ENCODE data around the gene DLG5.
A peak's percentile ranks its signal among the peaks of the same experiment; 100 is the strongest.

DLG5 gene

GRCh38 chr10:77961668-77962067 lies 35.1 kb upstream of the DLG5 start:
- peaks cover 7% of the 10 kb centered on the region; the same call in 1 of the 2 replicates for H3K9me3 ChIP-seq (ENCODE audit: control insufficient read depth, insufficient read depth, low read length)
- no peaks in the 10 kb centered on the region for H3K36me3 ChIP-seq (ENCODE audit: insufficient read depth, low read length)
- no peak overlapping the region for H3K9ac ChIP-seq (ENCODE audit: low read depth, low read length)
- H3K4me1 ChIP-seq (ENCODE audit: insufficient read depth, low read length) = no peaks in the 10 kb centered on the region; the same call in 1 of the 2 replicates

- Histone ChIP-seq H3K9ac (ENCODE audit: low read depth, low read length) (no peak overlapping the region), H3K4me1 (ENCODE audit: insufficient read depth, low read length) (no peaks in the 10 kb centered on the region; the same call in 1 of the 2 replicates), H3K9me3 (ENCODE audit: control insufficient read depth, insufficient read depth, low read length) (peaks cover 7% of the 10 kb centered on the region; the same call in 1 of the 2 replicates), H3K36me3 (ENCODE audit: insufficient read depth, low read length) (no peaks in the 10 kb centered on the region)
Measured at GRCh38 chr10:77960829-77961329, 34.3 kb upstream of the DLG5 start.

GRCh38 chr10:77959887-77960455 lies 33.4 kb upstream of the DLG5 start:
- H3K9me3 ChIP-seq (ENCODE audit: control insufficient read depth, insufficient read depth, low read length) = peaks cover 7% of the 10 kb centered on the region; the same call in 1 of the 2 replicates
- H3K9ac ChIP-seq (ENCODE audit: low read depth, low read length) = no peak overlapping the region
- no peaks in the 10 kb centered on the region; the same call in 1 of the 2 replicates for H3K4me1 ChIP-seq (ENCODE audit: insufficient read depth, low read length)
- H3K36me3 ChIP-seq (ENCODE audit: insufficient read depth, low read length) = no peaks in the 10 kb centered on the region

GRCh38 chr10:77959384-77959783 lies 32.8 kb upstream of the DLG5 start:
- Histone ChIP-seq H3K36me3 (ENCODE audit: insufficient read depth, low read length) (no peaks in the 10 kb centered on the region), H3K9me3 (ENCODE audit: control insufficient read depth, insufficient read depth, low read length) (peaks cover 7% of the 10 kb centered on the region; the same call in 1 of the 2 replicates), H3K9ac (ENCODE audit: low read depth, low read length) (no peak overlapping the region)

GRCh38 chr10:77955136-77955535 lies 28.6 kb upstream of the DLG5 start:
- Histone ChIP-seq H3K9me3 (ENCODE audit: control insufficient read depth, insufficient read depth, low read length) (peaks cover 17% of the 10 kb centered on the region), H3K9ac (ENCODE audit: low read depth, low read length) (no peak overlapping the region), H3K36me3 (ENCODE audit: insufficient read depth, low read length) (no peaks in the 10 kb centered on the region), H3K4me1 (ENCODE audit: insufficient read depth, low read length) (peaks cover 1% of the 10 kb centered on the region; the same call in 1 of the 2 replicates)

More at GRCh38 chr10:77959384-77959783, 32.8 kb upstream of the DLG5 start:
- H3K4me1 ChIP-seq (ENCODE audit: insufficient read depth, low read length) = no peaks in the 10 kb centered on the region; the same call in 1 of the 2 replicates

GRCh38 chr10:77949167-77949566 lies 22.6 kb upstream of the DLG5 start:
- Histone ChIP-seq H3K4me1 (ENCODE audit: insufficient read depth, low read length) (peaks cover 17% of the 10 kb centered on the region), H3K36me3 (ENCODE audit: insufficient read depth, low read length) (no peaks in the 10 kb centered on the region), H3K9me3 (ENCODE audit: control insufficient read depth, insufficient read depth, low read length) (peaks cover 17% of the 10 kb centered on the region), H3K9ac (ENCODE audit: low read depth, low read length) (peak overlapping the region; percentile 29; the same call in 1 of the 2 replicates)

- Histone ChIP-seq H3K4me1 (ENCODE audit: insufficient read depth, low read length) (peaks cover 21% of the 10 kb centered on the region), H3K9ac (ENCODE audit: low read depth, low read length) (no peak overlapping the region), H3K9me3 (ENCODE audit: control insufficient read depth, insufficient read depth, low read length) (peaks cover 8% of the 10 kb centered on the region; the same call in 1 of the 2 replicates), H3K36me3 (ENCODE audit: insufficient read depth, low read length) (no peaks in the 10 kb centered on the region)
Measured at GRCh38 chr10:77946084-77946483, 19.5 kb upstream of the DLG5 start.

GRCh38 chr10:77944519-77944918 lies 18.0 kb upstream of the DLG5 start:
- Histone ChIP-seq H3K9ac (ENCODE audit: low read depth, low read length) (no peak overlapping the region), H3K36me3 (ENCODE audit: insufficient read depth, low read length) (no peaks in the 10 kb centered on the region), H3K9me3 (ENCODE audit: control insufficient read depth, insufficient read depth, low read length) (no peaks in the 10 kb centered on the region), H3K4me1 (ENCODE audit: insufficient read depth, low read length) (peaks cover 27% of the 10 kb centered on the region)

GRCh38 chr10:77943121-77943901 lies 16.8 kb upstream of the DLG5 start:
- no peaks in the 10 kb centered on the region for H3K36me3 ChIP-seq (ENCODE audit: insufficient read depth, low read length)
- peaks cover 21% of the 10 kb centered on the region for H3K4me1 ChIP-seq (ENCODE audit: insufficient read depth, low read length)
- H3K9ac ChIP-seq (ENCODE audit: low read depth, low read length) = peak overlapping the region; percentile 24
- no peaks in the 10 kb centered on the region for H3K9me3 ChIP-seq (ENCODE audit: control insufficient read depth, insufficient read depth, low read length)

- Histone ChIP-seq H3K9ac (ENCODE audit: low read depth, low read length) (no peak overlapping the region), H3K36me3 (ENCODE audit: insufficient read depth, low read length) (no peaks in the 10 kb centered on the region), H3K4me1 (ENCODE audit: insufficient read depth, low read length) (peaks cover 18% of the 10 kb centered on the region), H3K9me3 (ENCODE audit: control insufficient read depth, insufficient read depth, low read length) (no peaks in the 10 kb centered on the region)
Measured at GRCh38 chr10:77941790-77942189, 15.2 kb upstream of the DLG5 start.

- no peaks in the 10 kb centered on the region for H3K9me3 ChIP-seq (ENCODE audit: control insufficient read depth, insufficient read depth, low read length)
- H3K9ac ChIP-seq (ENCODE audit: low read depth, low read length) = no peak overlapping the region
- no peaks in the 10 kb centered on the region for H3K36me3 ChIP-seq (ENCODE audit: insufficient read depth, low read length)
- H3K4me1 ChIP-seq (ENCODE audit: insufficient read depth, low read length) = peaks cover 21% of the 10 kb centered on the region
Measured at GRCh38 chr10:77940627-77941026, 14.1 kb upstream of the DLG5 start.

- Histone ChIP-seq H3K36me3 (ENCODE audit: insufficient read depth, low read length) (no peaks in the 10 kb centered on the region), H3K9me3 (ENCODE audit: control insufficient read depth, insufficient read depth, low read length) (no peaks in the 10 kb centered on the region), H3K9ac (ENCODE audit: low read depth, low read length) (no peak overlapping the region), H3K4me1 (ENCODE audit: insufficient read depth, low read length) (peaks cover 21% of the 10 kb centered on the region)
Measured at GRCh38 chr10:77940225-77940624, 13.7 kb upstream of the DLG5 start.

GRCh38 chr10:77939561-77940001 lies 13.0 kb upstream of the DLG5 start:
- Histone ChIP-seq H3K9me3 (ENCODE audit: control insufficient read depth, insufficient read depth, low read length) (no peaks in the 10 kb centered on the region), H3K36me3 (ENCODE audit: insufficient read depth, low read length) (no peaks in the 10 kb centered on the region), H3K4me1 (ENCODE audit: insufficient read depth, low read length) (peaks cover 22% of the 10 kb centered on the region), H3K9ac (ENCODE audit: low read depth, low read length) (no peak overlapping the region)

GRCh38 chr10:77936697-77937567 lies 10.4 kb upstream of the DLG5 start:
- Histone ChIP-seq H3K9me3 (ENCODE audit: control insufficient read depth, insufficient read depth, low read length) (no peaks in the 10 kb centered on the region), H3K4me1 (ENCODE audit: insufficient read depth, low read length) (peaks cover 24% of the 10 kb centered on the region), H3K36me3 (ENCODE audit: insufficient read depth, low read length) (no peaks in the 10 kb centered on the region), H3K9ac (ENCODE audit: low read depth, low read length) (no peak overlapping the region)

Data from ES-I3 (cell line).